Measurements from ENCODE around the gene ZBP1.

The ZBP1 gene

DNA sequence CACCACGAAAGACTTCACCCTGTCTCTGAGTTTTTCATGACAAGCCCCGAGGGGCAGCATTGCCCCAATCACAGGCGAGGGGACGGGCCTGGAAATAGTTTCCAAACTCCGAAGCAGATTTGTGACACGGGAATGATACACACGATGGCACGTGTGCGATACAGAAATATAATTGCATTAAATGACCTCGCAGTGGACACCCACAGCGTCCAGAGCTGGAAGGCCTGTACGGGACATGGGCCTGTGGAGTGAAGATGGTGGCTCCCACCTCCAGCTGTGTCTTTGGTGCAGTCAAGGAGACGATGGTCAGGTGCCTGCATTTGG is 46.6 kb upstream of the ZBP1 start:
- H3K23ac ChIP-seq (ENCODE audit: low read length in 2 of 2) = no peak overlapping the region
- no peak overlapping the region for H2AFZ ChIP-seq (ENCODE audit: low read depth, low read length)
- H3K4ac ChIP-seq (ENCODE audit: low read depth in 1 of 2, low read length in 2 of 2) = no peak overlapping the region
- H3K9ac ChIP-seq (ENCODE audit: low read length) = no peak overlapping the region
- no peak overlapping the region for H3K4me3 ChIP-seq (ENCODE audit: insufficient read depth in 1 of 2, low read depth in 1 of 2, low read length in 2 of 2)
- 92% methylated on average over 12 of the region's 13 CpGs for WGBS
- H2BK5ac ChIP-seq (ENCODE audit: low read depth, low read length, poor library complexity, severe bottlenecking) = no peak overlapping the region
- H3K79me1 ChIP-seq (replicated peaks; ENCODE audit: low read length, poor library complexity, severe bottlenecking) = peaks cover 59% of the 10 kb centered on the region
- H2BK15ac ChIP-seq (ENCODE audit: low read depth, poor library complexity, severe bottlenecking) = no peak overlapping the region
- H3K36me3 ChIP-seq (ENCODE audit: control insufficient read depth in 1 of 2, insufficient read depth in 2 of 2, low read depth in 1 of 2, low read length in 2 of 2) = peaks cover 0 to 24% of the 10 kb centered on the region in 2 experiments
- no peak overlapping the region for H2BK12ac ChIP-seq (ENCODE audit: low read length in 2 of 2)
- H4K8ac ChIP-seq (ENCODE audit: low read length) = no peak overlapping the region
- no peak overlapping the region for H4K91ac ChIP-seq (ENCODE audit: low read length)
- peaks cover 2% of the 10 kb centered on the region for H3K4me1 ChIP-seq (ENCODE audit: control insufficient read depth, insufficient read depth, low read depth, low read length)
- DNase-seq = no peak
- no peak overlapping the region for H3K27ac ChIP-seq (ENCODE audit: low read length, poor library complexity, severe bottlenecking)
- H3K27me3 ChIP-seq (ENCODE audit: control insufficient read depth in 1 of 2, insufficient read depth in 1 of 2, low read length in 2 of 2) = no peaks in the 10 kb centered on the region
- H2BK120ac ChIP-seq (ENCODE audit: low read depth, low read length) = no peak overlapping the region
- H3K14ac ChIP-seq (ENCODE audit: low read length in 2 of 2) = no peak overlapping the region
- no peak overlapping the region for H3K4me2 ChIP-seq (ENCODE audit: low read length, poor library complexity, severe bottlenecking)
- H2AK5ac ChIP-seq (ENCODE audit: low read length, severe bottlenecking) = no peak overlapping the region
- no peaks in the 10 kb centered on the region for H3K9me3 ChIP-seq (ENCODE audit: control insufficient read depth, low read length)
- H3K18ac ChIP-seq (ENCODE audit: low read depth in 1 of 2, low read length in 2 of 2) = no peak overlapping the region

- H3K4me1 ChIP-seq (ENCODE audit: control insufficient read depth, insufficient read depth, low read depth, low read length) = peaks cover 4% of the 10 kb centered on the region
- DNase-seq = no peak
- no peaks in the 10 kb centered on the region for H3K9me3 ChIP-seq (ENCODE audit: control insufficient read depth, low read length)
- peaks cover 0 to 24% of the 10 kb centered on the region in 2 experiments for H3K36me3 ChIP-seq (ENCODE audit: control insufficient read depth in 1 of 2, insufficient read depth in 2 of 2, low read depth in 1 of 2, low read length in 2 of 2)
- no peak overlapping the region for H3K23ac ChIP-seq (ENCODE audit: low read length in 2 of 2)
- no peak overlapping the region for H3K4me3 ChIP-seq (ENCODE audit: insufficient read depth in 1 of 2, low read depth in 1 of 2, low read length in 2 of 2)
- no peak overlapping the region for H3K4me2 ChIP-seq (ENCODE audit: low read length, poor library complexity, severe bottlenecking)
- no peak overlapping the region for H2AK5ac ChIP-seq (ENCODE audit: low read length, severe bottlenecking)
- no peak overlapping the region for H2BK12ac ChIP-seq (ENCODE audit: low read length in 2 of 2)
- H2BK15ac ChIP-seq (ENCODE audit: low read depth, poor library complexity, severe bottlenecking) = no peak overlapping the region
- no peak overlapping the region for H4K8ac ChIP-seq (ENCODE audit: low read length)
- no peak overlapping the region for H3K18ac ChIP-seq (ENCODE audit: low read depth in 1 of 2, low read length in 2 of 2)
- peaks cover 61% of the 10 kb centered on the region for H3K79me1 ChIP-seq (replicated peaks; ENCODE audit: low read length, poor library complexity, severe bottlenecking)
- no peak overlapping the region for H3K14ac ChIP-seq (ENCODE audit: low read length in 2 of 2)
- no peak overlapping the region for H2AFZ ChIP-seq (ENCODE audit: low read depth, low read length)
- WGBS = 88% methylated on average over 21 of the region's 21 CpGs
- no peak overlapping the region for H2BK5ac ChIP-seq (ENCODE audit: low read depth, low read length, poor library complexity, severe bottlenecking)
- H3K27ac ChIP-seq (ENCODE audit: low read length, poor library complexity, severe bottlenecking) = no peak overlapping the region
- H4K91ac ChIP-seq (ENCODE audit: low read length) = no peak overlapping the region
- H3K27me3 ChIP-seq (ENCODE audit: control insufficient read depth in 1 of 2, insufficient read depth in 1 of 2, low read length in 2 of 2) = no peaks in the 10 kb centered on the region
- H3K4ac ChIP-seq (ENCODE audit: low read depth in 1 of 2, low read length in 2 of 2) = no peak overlapping the region
- no peak overlapping the region for H2BK120ac ChIP-seq (ENCODE audit: low read depth, low read length)
- H3K9ac ChIP-seq (ENCODE audit: low read length) = no peak overlapping the region
Measured at GRCh38 chr20:57666106-57666833, 46.0 kb upstream of the ZBP1 start.

DNA sequence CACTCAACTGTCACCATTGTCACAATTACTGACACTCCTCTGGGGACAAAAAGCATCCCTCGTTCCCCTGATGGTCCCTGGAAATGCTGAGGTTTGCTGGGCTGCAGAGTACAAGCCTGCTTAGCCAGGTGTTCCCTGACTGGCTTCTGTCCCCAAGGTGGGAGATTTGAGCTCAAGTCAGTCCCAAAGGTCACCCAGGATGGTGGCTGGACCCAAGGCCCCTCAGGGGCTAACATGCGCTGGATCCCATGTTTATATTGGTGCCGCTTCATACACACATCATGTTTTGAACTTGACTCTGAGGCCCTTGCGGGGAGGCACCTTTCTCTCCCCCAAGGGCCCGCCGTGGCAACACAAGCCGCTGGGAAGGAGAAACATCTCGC is 45.4 kb upstream of the ZBP1 start:
- Histone ChIP-seq H3K14ac (ENCODE audit: low read length in 2 of 2) (no peak overlapping the region), H2AK5ac (ENCODE audit: low read length, severe bottlenecking) (no peak overlapping the region), H3K4me1 (ENCODE audit: control insufficient read depth, insufficient read depth, low read depth, low read length) (peaks cover 7% of the 10 kb centered on the region), H3K36me3 (ENCODE audit: control insufficient read depth in 1 of 2, insufficient read depth in 2 of 2, low read depth in 1 of 2, low read length in 2 of 2) (peaks cover 0 to 24% of the 10 kb centered on the region in 2 experiments), H3K4me3 (ENCODE audit: insufficient read depth in 1 of 2, low read depth in 1 of 2, low read length in 2 of 2) (no peak overlapping the region), H4K8ac (ENCODE audit: low read length) (no peak overlapping the region), H3K23ac (ENCODE audit: low read length in 2 of 2) (no peak overlapping the region), H3K79me1 (replicated peaks; ENCODE audit: low read length, poor library complexity, severe bottlenecking) (peaks cover 58% of the 10 kb centered on the region), H2BK120ac (ENCODE audit: low read depth, low read length) (no peak overlapping the region), H4K91ac (ENCODE audit: low read length) (no peak overlapping the region), H2BK15ac (ENCODE audit: low read depth, poor library complexity, severe bottlenecking) (no peak overlapping the region), H3K27ac (ENCODE audit: low read length, poor library complexity, severe bottlenecking) (no peak overlapping the region), H3K9ac (ENCODE audit: low read length) (no peak overlapping the region), H2BK12ac (ENCODE audit: low read length in 2 of 2) (no peak overlapping the region), H3K4ac (ENCODE audit: low read depth in 1 of 2, low read length in 2 of 2) (no peak overlapping the region), H3K18ac (ENCODE audit: low read depth in 1 of 2, low read length in 2 of 2) (no peak overlapping the region), H3K9me3 (ENCODE audit: control insufficient read depth, low read length) (no peaks in the 10 kb centered on the region), H2AFZ (ENCODE audit: low read depth, low read length) (no peak overlapping the region), H3K4me2 (ENCODE audit: low read length, poor library complexity, severe bottlenecking) (no peak overlapping the region), H3K27me3 (ENCODE audit: control insufficient read depth in 1 of 2, insufficient read depth in 1 of 2, low read length in 2 of 2) (no peaks in the 10 kb centered on the region), H2BK5ac (ENCODE audit: low read depth, low read length, poor library complexity, severe bottlenecking) (no peak overlapping the region)
- WGBS = 94% methylated on average over 8 of the region's 8 CpGs
- no peak for DNase-seq

GRCh38 chr20:57664924-57665588 is 44.8 kb upstream of the ZBP1 start:
- Histone ChIP-seq H3K4me3 (ENCODE audit: insufficient read depth in 1 of 2, low read depth in 1 of 2, low read length in 2 of 2) (no peak overlapping the region), H3K23ac (ENCODE audit: low read length in 2 of 2) (no peak overlapping the region), H3K14ac (ENCODE audit: low read length in 2 of 2) (no peak overlapping the region), H2BK12ac (ENCODE audit: low read length in 2 of 2) (no peak overlapping the region), H2BK5ac (ENCODE audit: low read depth, low read length, poor library complexity, severe bottlenecking) (no peak overlapping the region), H3K4me1 (ENCODE audit: control insufficient read depth, insufficient read depth, low read depth, low read length) (peaks cover 4% of the 10 kb centered on the region), H3K4me2 (ENCODE audit: low read length, poor library complexity, severe bottlenecking) (no peak overlapping the region), H2BK120ac (ENCODE audit: low read depth, low read length) (no peak overlapping the region), H2BK15ac (ENCODE audit: low read depth, poor library complexity, severe bottlenecking) (no peak overlapping the region), H3K9me3 (ENCODE audit: control insufficient read depth, low read length) (no peaks in the 10 kb centered on the region), H3K9ac (ENCODE audit: low read length) (no peak overlapping the region), H4K8ac (ENCODE audit: low read length) (no peak overlapping the region), H3K27ac (ENCODE audit: low read length, poor library complexity, severe bottlenecking) (no peak overlapping the region), H3K4ac (ENCODE audit: low read depth in 1 of 2, low read length in 2 of 2) (no peak overlapping the region), H3K36me3 (ENCODE audit: control insufficient read depth in 1 of 2, insufficient read depth in 2 of 2, low read depth in 1 of 2, low read length in 2 of 2) (peaks cover 0 to 23% of the 10 kb centered on the region in 2 experiments), H2AK5ac (ENCODE audit: low read length, severe bottlenecking) (no peak overlapping the region), H4K91ac (ENCODE audit: low read length) (no peak overlapping the region), H2AFZ (ENCODE audit: low read depth, low read length) (no peak overlapping the region), H3K18ac (ENCODE audit: low read depth in 1 of 2, low read length in 2 of 2) (no peak overlapping the region), H3K27me3 (ENCODE audit: control insufficient read depth in 1 of 2, insufficient read depth in 1 of 2, low read length in 2 of 2) (no peaks in the 10 kb centered on the region), H3K79me1 (replicated peaks; ENCODE audit: low read length, poor library complexity, severe bottlenecking) (peaks cover 56% of the 10 kb centered on the region)
- no peak for DNase-seq
- 86% methylated on average over 14 of the region's 14 CpGs for WGBS

All from mesenchymal stem cell (in vitro differentiated cells and primary cell).